A172 (cell line): Measurements from ENCODE around the gene HPS4. TPM values are rescaled to one million over a fixed set of nuclear protein-coding genes. Genes with fewer than 3 reads are reported as not detected.
"Not testable (repeated sequence)": the region's sequence is repeated elsewhere in the genome, so short reads cannot be mapped to it uniquely, and the experiment has no call there.

Source experiments
- DNase-seq: peaks from one replicate; pipeline ENCODE4 v3.0.0-alpha.2; 2015; ENCODE audit warnings: low spot score
- total RNA-seq: library from RNA; depleted of rRNA; stranded (reverse); fragments of >200 nt; shearing (Covaris generic); gene quantifications from 2 replicates; pipeline ENCODE4 v1.2.3, GENCODE V29; 2014

HPS4 gene
- total RNA-seq, 1 experiment from 2014 or later, result 20.4 TPM

DNA sequence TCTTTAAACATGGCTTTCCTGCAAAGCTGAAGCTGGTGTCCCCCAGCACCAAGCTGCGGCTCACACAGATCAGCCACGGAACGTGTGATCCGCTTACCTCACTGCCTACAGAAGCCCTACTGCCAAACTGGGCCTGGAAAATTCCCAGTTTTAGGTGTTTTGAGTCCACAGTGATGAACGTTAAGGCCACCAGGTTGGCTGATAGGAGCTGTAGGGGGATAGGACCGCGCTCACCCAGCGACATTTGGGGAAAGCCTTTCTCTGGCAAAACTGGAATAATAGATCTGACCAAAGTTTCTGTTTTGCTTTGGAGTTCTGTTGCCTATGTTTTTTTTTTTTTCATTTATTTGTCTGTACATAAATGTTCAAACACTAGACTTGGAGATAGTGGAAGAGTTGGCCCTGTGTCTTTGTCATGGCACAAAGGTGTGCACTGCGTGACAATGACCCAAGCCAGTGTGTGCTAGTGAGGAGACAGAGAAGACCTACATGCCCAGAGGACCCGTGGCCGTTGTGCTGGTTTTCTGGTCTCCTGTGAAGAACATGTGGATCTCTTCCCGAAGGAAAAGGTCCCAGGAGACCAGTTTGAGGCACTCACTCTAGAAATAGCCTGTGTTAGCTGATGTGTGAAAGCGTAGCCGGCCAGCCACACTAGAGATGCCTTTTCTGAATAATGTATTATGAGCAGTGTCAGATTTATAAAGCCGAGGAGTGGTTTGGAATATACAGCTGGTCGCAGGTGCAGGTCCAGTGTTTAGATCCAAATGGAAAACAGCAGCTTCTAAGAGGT, 39.5 kb downstream of the HPS4 start:
- DNase-seq, result no peak

DNA sequence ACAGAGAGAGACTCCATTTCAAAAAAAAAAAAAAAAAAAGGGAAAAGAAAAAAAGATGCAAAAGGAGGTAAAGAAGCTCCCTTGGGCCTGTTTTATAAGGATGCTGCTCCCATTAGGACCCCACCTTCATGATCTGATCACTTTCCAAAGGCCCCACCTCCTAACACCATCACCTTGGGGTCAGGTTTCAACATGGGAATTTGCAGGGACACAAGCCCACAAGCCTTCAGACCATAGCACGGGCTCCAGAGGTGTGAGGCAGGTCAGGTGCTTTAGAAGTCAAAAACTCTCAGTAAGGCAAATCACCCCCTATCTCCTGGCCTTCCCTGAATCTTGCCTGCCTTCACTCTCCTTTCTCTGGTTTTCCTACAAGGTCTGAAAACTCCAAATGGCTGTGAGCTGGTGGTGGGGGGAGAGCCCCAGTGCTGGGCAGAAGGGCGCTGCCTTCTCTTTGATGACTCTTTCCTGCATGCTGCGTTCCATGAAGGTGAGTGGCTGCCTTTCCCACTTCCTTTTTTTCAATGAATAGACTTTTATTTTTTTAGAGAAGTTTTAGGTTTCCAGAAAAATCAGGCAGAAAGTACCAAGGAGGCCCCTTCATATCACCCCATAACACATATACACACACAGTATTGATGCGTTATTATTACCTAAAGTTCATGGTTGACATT, 41.4 kb downstream of the HPS4 start:
- no peak for DNase-seq

DNA sequence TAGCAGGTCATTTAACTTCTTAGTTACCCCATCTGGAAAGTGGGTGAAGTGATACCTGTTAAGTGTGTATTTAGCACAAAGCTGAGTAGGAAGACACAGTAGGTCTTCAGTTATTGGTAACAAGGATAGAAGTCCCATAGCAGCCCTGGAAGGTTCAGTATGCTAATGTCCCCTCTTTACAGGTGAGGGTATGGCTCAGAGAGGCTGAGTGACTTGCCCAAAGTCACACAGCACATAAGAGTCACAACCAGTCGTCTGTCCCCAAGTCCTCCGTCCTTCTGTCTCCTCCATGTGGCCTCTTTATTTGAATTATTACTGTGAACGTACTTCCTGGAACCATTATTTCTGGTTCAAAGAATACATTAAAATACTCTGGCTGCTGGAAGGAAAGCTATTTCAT, 44.0 kb downstream of the HPS4 start:
- no peak for DNase-seq

DNA sequence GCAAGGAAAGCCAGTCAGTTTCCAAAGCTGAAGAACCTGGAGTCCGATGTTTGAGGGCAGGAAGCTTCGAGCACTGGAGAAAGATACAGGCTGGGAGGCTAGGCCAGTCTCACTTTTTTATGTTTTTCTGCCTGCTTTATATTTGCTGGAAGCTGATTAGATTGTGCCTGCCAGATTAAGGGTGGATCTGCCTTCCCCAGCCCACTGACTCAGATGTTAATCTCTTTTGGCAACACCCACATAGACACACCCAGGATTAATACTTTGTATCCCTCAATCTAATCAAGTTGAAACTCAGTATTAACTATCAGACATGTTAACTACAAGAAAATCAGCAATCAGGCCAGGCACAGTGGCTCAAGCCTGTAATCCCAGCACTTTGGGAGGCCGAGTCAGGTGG, 44.8 kb downstream of the HPS4 start:
- DNase-seq, result not testable (repeated sequence)

DNA sequence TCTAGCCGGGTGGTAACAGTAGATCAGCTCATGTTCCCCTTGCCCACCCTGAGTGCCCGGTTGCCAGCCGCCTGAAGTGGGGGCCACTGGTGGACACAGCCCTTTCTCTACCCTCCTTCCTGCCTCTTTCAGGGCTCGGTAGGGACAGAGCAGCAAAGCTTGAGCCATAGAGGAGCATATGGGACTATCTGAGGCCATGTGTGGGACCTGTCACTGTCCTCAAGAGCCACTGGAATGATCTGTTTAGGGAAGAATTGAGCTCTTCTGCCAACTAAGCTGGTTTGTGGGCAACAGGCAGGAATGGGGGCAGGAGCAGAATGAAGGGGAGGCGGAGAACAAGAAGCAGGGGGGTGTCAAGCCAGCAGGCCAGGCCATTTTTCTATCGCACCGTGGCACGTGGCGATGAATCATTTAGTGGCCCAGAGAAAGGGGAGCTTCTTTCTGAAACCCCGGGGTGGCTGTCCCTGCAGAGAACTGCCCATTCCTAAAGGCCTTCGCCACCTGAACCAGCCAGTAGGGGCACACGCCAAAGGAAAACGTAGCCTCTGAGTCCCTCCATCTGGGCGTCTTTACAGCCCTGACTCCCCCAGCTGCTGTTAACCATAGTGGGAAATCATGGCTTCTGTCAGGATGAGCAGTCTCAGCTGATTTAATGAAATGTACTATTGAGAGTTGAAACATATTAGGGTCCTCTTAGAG, 45.7 kb downstream of the HPS4 start:
- no peak for DNase-seq

DNA sequence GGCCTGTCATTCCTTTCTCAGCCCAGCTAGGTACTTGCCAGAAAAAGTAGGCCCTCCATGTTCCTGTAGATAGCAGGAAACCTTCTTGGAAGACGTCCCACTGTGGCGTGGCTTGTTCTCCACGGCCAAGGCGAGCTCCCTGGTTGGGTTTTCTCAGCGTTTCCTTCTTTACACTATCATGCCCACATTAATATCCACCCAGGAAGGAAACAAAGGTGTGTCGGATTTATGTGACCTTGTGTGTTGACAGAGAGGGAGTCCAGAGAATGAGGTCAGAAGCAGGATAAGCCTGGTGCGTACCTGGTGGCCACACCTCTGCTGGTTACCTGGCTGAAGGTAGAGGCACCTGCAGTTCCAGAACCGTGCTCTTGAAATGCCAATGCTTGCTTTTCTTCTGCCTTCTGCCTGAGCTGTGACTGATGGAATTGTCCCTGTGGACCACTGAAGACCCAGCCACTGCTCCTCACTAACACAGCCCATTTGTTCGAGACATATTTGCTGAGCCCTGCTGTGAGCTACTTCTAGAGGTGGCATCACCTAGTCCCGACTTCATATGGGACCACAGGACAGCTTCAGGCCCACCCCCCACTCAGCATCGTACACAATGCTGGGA, 46.6 kb downstream of the HPS4 start:
- DNase-seq, result no peak

DNA sequence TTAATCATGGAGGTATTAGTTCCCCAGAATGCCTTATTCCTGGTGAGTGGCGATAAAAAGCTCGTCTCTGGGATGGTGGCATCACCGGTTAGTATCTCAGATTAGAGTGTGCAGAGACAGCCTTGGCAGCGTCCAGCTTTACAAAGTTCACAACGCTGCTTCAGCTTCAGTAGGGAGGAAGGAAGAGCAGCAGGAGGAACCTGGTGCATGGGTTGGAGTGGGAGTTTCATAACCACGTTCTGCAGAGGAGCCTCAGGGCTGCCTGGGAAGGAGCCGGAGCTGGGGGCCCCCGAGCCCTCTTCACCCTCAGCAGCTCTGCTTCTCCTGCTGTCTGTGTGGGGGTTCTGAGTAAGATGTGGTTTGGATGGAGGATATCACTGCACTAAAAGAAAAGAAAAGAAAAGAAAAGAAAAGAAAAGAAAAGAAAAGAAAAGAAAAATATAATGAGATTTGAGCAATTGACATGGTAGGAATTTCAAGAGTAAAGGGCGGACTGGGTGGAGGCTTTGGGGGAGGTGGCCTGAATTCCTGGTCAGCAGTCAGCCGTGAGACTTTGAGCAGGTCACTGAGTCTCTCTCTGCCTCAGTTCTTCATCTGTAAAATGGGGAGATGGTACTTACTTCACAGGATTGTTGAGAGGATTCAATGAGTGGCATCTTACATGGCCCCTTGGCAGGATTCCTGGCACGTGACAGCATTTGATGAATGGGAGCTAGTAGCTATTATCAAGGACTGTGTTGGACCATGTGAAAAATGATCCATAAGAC, 48.1 kb downstream of the HPS4 start:
- no peak for DNase-seq

DNA sequence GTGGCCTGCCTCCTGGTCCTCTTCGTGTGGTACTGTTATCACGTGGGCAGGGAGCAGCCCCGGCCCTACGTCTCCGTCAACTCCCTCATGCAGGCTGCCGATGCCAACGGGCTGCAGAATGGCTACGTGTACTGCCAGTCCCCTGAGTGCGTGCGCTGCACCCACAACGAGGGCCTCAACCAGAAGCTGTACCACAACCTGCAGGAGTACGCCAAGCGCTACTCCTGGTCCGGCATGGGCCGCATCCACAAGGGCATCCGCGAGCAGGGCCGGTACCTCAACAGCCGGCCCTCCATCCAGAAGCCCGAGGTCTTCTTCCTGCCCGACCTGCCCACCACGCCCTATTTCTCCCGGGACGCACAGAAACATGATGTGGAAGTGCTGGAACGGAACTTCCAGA, 49.8 kb downstream of the HPS4 start:
- no peak for DNase-seq

DNA sequence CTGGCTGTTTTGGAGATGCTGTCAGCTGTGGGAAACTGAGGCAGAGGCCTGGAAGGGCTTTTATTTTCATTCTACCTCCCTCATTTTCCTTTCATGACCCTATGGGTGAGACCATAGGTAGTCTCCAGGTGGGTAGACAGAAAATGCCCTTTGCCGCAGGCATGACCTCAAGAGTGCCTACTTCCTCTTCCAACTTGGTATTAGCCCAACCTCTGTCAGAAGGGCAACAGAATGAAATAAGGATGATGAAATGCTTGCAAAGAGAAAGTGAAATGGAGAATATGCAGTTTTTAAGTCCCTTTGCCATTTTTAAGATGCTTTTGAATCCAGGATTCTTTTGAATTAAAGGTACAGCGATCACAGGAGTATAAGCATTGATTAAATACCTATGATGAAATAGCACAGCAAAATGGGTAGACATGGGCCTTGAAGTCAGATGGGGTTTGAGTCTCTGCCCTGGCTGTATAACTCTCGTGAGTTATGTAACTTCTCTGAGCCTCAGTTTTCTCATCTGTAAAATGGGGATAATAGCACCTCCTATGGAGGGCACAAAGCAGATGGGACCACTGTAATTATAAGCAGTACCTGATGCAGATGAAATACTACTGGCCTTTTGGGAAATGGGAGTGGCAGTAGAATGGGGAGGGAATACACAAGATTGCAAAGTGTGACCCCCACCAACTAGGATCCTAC, 50.8 kb downstream of the HPS4 start:
- no peak for DNase-seq

DNA sequence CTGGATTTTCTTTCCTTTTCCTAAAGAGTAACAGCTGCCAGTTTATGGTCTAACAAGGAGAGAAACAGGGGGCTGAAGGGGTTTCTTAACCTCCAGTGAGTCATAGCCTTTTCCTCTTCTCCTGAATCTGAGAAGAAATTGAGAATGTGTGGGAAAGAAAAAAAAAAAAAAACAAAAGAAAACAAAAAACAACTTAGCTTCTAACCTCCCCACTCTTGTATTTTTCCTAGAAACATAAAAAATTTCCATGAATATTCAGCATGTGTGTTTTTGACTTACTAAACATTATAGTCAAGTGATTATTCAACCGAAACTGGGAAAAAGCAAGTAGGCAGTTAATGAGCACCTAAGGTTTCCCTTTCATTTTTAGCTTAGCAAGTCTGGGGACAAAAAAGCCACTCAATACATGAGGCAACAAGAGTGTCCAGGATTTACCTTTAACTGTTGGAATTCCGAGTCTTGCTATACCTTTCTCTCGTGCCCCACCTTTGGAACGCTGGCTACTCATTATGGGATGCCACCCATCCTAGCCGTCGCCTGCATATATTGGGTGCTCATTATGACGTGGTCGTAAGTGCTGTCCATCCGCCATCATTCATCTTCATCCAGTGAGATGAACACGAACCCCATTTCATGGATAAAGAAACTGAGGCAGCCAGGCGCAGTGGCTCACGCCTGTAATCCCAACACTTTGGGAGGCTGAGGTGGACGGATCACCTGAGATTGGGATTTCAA, 52.2 kb downstream of the HPS4 start:
- no peak for DNase-seq

DNA sequence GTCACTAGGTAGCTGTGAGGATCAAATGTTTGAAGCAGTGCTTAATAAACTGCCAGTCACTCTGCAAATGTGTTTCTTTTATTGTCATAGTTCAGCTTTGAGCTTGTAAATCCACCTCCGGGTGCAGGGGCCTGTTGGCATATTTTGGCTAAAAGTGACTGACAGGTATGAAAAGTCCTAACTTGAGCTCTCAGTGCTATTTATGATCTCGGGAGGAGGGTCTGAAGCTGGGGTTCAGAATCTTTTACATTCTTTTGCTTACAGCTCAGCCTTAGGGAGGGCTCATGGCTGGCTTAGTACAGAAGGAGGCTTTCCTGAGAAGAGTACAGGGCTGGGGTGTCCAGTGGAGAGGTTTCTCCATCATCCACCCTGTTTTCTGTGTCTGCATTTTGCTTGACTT, 53.0 kb downstream of the HPS4 start:
- no peak for DNase-seq

DNA sequence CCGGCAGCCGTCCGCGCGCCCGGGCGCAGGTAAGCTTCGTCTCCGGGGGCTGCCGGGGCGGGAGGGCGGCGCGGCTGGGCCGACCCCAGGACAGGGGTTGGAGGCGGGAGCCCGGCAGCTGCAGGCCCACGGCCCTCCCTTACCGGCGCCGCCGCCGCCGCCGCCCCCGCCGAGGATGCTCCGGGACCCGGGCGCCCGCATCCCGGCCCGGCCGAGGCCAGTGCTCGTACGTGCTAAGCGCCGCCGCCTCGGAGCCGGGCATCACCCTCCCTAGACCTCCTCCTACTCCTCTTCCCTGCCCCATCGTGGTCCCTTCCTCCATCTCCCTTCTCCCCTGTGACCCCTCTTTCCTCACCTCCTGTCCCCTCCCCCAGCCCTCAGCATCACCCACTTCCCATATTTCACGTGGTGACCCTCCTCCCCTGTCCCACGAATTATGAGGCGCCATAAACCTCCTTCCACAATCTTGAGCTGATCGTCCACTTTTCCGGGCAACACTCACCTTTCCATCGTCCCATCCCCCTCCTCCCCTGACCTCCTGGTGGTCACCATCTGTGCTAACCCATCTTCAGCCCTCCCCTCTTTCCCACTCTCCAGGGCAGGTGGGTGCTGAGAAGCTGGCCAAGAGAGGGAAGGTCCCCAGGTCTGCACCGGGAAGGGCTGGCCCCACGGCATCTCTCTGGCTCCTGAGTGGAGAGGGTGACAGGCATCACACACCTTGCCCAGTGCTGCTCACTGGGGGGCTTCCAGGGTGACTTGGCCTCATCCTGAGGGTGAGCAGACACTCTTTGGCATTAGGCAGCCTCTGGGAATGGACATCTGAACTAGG, 53.9 kb downstream of the HPS4 start:
- no peak for DNase-seq

DNA sequence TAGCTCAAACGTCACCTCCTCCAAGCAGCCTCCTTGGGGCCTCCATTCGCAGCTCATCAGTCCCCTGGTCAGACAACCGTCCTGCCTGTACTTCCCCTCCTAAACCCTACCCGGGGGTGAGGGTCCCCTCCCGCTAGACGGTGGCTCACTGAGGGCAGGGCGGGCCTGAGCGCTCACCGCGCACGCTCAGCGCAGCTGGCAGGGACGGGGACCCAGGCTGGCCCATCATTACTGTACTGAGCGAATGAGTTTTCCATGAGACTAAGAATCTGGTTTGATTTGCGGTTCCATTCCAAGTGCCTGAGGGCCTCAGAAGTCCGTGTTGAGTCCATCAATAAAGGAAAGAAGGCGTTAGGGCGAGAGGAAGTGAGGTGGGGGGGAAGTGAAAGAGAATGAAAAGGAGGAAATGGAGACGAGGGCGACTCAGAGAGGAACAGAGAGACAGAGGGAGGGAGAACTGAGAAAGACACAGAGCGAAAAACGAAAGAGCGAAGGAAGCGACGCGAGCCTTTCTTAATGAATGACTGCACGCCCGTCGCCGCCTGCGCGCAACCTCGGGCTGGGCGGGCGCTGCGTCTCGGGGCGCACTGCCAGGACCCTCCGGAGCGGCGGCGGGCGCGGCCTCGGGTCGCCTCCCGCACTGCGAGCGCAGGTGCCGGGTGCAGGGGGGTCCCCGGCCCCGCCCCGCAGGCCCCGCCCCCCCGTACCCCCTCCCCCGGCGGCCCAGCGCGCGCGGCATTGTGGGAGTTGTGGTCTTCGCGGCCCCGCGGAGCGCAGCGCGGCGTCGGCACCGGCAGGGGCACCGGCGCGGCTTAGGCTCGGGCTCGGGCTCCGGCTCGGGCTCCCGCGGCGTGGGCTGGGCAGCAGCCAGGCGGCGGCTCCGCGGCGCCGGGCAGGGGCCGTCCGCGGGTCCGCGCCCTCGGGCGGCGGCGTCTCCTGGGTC, 54.8 kb downstream of the HPS4 start, which contains the start of gene ASPHD2:
TSS of gene ASPHD2 (plus strand) at position 746 of the 943 bp plus-strand sequence. CDS start 4,356 bp downstream, outside the sequence.
- peak; percentile 50 for DNase-seq

DNA sequence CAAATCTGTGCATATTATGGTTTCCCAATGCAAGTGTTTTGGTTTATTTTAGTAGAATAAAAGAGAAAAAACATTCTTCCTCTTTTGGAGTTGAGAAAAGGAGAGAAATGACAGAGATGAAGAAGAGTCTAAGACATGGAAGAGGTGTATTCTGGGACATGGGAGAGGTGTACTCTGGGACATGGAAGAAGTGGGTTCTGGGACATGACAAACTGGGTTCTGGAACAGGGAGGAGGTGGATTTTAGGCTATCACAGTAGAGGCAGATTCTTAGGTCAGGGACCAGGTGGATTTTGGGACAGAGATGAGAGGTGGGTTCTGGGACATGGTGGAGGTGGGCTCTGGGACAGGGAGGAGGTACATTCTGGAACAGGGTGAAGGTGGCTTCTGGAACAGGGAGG, 56.7 kb downstream of the HPS4 start:
- DNase-seq, result no peak

DNA sequence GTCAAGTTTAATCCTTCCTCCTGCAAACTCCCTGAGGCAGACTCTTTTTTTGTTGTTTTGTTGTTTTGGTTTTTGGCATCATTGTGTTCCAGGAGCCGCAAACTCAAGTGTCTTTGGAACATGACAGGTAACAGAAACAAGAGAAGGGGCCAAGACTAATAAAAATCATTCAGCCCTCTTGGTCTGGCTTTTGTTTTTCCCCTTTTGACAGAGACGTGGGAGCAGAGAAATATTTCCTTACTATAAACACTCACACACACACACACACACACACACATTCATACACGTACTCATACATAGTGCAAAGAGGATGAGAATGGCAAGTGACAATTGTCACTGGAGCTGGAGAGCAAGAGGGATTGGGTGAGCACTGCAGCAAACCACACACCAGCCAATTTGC, 65.0 kb downstream of the HPS4 start:
- no peak for DNase-seq

DNA sequence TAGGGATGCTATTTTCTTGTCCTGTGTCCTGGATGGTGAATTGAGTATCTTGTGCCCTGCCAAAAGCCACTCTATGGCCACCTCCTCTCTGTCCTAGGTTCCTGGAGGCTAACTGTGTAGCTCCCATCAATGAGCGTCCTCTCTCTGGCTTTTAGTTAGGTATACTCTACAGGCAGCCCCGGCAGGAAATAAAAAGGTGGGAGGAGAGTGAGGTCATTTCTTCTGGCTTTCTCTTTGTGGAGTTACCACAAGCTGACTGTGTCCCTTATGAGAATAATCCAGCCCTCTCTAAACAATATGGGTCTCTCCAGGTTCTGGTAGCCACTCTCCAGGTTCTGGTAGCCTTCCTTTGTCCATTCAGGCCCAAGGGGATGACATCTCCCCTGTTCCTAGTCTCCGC, 66.2 kb downstream of the HPS4 start:
- DNase-seq, result peak; percentile 4

DNA sequence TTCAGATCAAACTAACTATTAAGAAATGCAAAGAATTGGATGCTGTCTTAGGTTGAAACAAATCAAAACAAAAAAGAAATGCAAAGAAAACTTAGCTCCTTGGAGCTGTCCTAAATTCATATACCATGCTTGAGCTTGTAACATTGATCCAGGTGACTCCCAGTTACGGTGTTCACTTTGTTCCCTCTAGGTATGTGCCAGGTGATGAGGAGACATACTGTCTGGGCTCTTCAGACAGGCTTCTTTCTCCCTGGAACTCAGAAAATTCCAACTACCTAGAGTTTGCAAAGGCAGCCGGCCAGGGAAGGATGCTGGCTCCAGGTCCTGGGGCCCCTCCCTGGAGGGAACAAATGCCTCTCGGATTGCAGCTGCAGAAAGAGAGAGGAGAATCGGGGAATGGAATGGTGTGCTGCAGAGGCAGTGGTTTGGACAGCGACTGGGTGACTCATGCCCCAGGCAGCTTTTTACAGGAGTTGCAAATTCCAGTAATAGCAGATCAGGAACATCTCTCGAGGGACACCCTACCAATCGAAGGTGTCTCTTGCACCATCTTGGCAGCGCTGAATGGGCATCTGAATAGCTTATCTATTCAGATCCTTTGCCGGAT, 66.8 kb downstream of the HPS4 start:
- DNase-seq, result peak; percentile 73

DNA sequence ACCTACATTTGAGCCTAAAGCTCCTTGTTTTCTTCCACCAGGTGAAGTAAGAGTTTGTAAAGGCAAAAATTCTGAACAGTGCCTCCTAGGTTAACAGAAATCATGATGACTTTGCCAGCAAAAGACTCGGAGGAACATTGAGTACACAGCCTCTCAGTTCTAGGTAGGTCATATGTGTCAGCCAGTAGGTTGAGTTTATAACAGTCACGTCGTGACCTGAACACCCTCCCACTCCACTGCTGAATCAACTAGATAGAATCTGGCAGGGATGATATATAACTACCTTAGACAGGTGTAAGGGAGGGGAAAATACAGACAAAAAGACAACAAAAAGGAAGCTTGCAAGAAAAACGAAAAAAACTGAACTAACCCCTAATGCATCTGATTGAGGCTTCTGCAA, 67.3 kb downstream of the HPS4 start:
- no peak for DNase-seq
